IMR-90 (cell line): ENCODE data around the gene FBXW8. TPM values are rescaled to one million over a fixed set of nuclear protein-coding genes. Genes with fewer than 3 reads are reported as not detected.

Source experiments
- ATAC-seq: fragments of 200-7000 bp; cut with Tn5 transposase; 2 replicates; pipeline ENCODE4 v1.9.1; 2020; ENCODE audit warnings: low read depth, mild to moderate bottlenecking, moderate library complexity
- BruUV-seq: library from RNA; stranded (reverse); fragments of 400-500 nt; replicated peaks from 2 replicates; lab custom pipeline; 2021; lab: Mats Ljungman, UMichigan
- CTCF ChIA-PET: fragments of 300-600 bp; formaldehyde crosslinking; extraction: SDS; loops from one replicate; lab custom pipeline; 2021; ENCODE audit warnings: antibody characterized with exemption; lab: Yijun Ruan, JAX
- POLR2A ChIA-PET: fragments of 300-600 bp; sonication (Branson Sonifier 250); formaldehyde crosslinking; loops from one replicate; lab custom pipeline; 2022; ENCODE audit warnings: antibody characterized with exemption; ENCODE audit not compliant: unreplicated experiment; lab: Charles Lee
- DNase-seq: peaks from one replicate; pipeline ENCODE4 v3.0.0; 2013
- H2AFZ ChIP-seq: replicated peaks from 2 replicates; pipeline ENCODE3; 2013; ENCODE audit warnings: low read length, mild to moderate bottlenecking; ENCODE audit not compliant: poor library complexity
- H2AK5ac ChIP-seq: 2 replicates; pipeline ENCODE4 v1.6.1; 2013; ENCODE audit warnings: low read depth, low read length, inconsistent platforms
- H2AK9ac ChIP-seq: replicated peaks from 2 replicates; pipeline ENCODE3; 2013; ENCODE audit warnings: mild to moderate bottlenecking, low read depth, low read length, moderate library complexity; ENCODE audit not compliant: poor library complexity
- H2BK120ac ChIP-seq: 2 replicates; pipeline ENCODE4 v1.6.1; 2013; ENCODE audit warnings: low read depth, low read length, inconsistent platforms
- H2BK15ac ChIP-seq: 3 replicates; pipeline ENCODE4 v1.6.1; 2013; ENCODE audit warnings: low read depth, low read length, inconsistent platforms
- H2BK20ac ChIP-seq: 2 replicates; pipeline ENCODE4 v1.6.1; 2013; ENCODE audit warnings: low read depth, mild to moderate bottlenecking, inconsistent platforms, low read length, moderate library complexity
- H2BK5ac ChIP-seq: 2 replicates; pipeline ENCODE4 v1.6.1; 2013; ENCODE audit warnings: mild to moderate bottlenecking, low read depth, low read length, inconsistent platforms; ENCODE audit not compliant: poor library complexity, severe bottlenecking
- H3K14ac ChIP-seq: replicated peaks from 2 replicates; pipeline ENCODE4 v1.6.1; 2013; ENCODE audit warnings: low read depth, low read length, inconsistent platforms
- H3K18ac ChIP-seq: 2 replicates; pipeline ENCODE4 v1.6.1; 2013; ENCODE audit warnings: low read depth, low read length, control low read depth
- H3K23ac ChIP-seq: 2 replicates; pipeline ENCODE4 v1.6.1; 2013; ENCODE audit warnings: low read depth, low read length, inconsistent platforms
- H3K27ac ChIP-seq: 2 replicates; pipeline ENCODE4 v1.5.1; 2013; ENCODE audit warnings: mild to moderate bottlenecking, control low read depth, low read length; ENCODE audit not compliant: insufficient read depth
- H3K27me3 ChIP-seq: 2 replicates; pipeline ENCODE4 v1.6.1; 2013; ENCODE audit warnings: low read length; ENCODE audit not compliant: control insufficient read depth, insufficient read depth
- H3K36me3 ChIP-seq: 2 replicates; pipeline ENCODE4 v1.6.1; 2013; ENCODE audit warnings: low read length, mixed read lengths; ENCODE audit not compliant: control insufficient read depth, insufficient read depth
- H3K4ac ChIP-seq: 2 replicates; pipeline ENCODE4 v1.6.1; 2013; ENCODE audit warnings: low read depth, low read length, inconsistent platforms
- H3K4me1 ChIP-seq: 2 replicates; pipeline ENCODE4 v1.6.1; 2013; ENCODE audit warnings: low read length, mixed read lengths; ENCODE audit not compliant: control insufficient read depth, insufficient read depth
- H3K4me2 ChIP-seq: 2 replicates; pipeline ENCODE4 v1.6.1; 2013; ENCODE audit warnings: low read depth, mild to moderate bottlenecking, control low read depth, low read length, moderate library complexity
- H3K4me3 ChIP-seq: 2 replicates; pipeline ENCODE4 v1.5.1; 2013; ENCODE audit warnings: low read depth, mild to moderate bottlenecking, control low read depth, low read length, moderate library complexity; ENCODE audit not compliant: insufficient read depth
- H3K56ac ChIP-seq: 2 replicates; pipeline ENCODE4 v1.6.1; 2013; ENCODE audit warnings: low read length, inconsistent platforms; ENCODE audit not compliant: insufficient read depth; ENCODE audit errors: extremely low read depth
- H3K79me1 ChIP-seq, 2 experiments: 2 replicates each; pipeline ENCODE4 v1.6.1; 2013; ENCODE audit warnings: low read length in 2 of 2, inconsistent platforms in 1 of 2, low read depth in 1 of 2
- H3K9ac ChIP-seq: 2 replicates; pipeline ENCODE4 v1.6.1; 2013; ENCODE audit warnings: low read depth, low read length, control low read depth
- H3K9me1 ChIP-seq: 2 replicates; pipeline ENCODE4 v1.6.1; 2013; ENCODE audit warnings: low read length, inconsistent platforms; ENCODE audit not compliant: insufficient read depth
- H3K9me3 ChIP-seq: 2 replicates; pipeline ENCODE4 v1.6.1; 2013; ENCODE audit warnings: low read length; ENCODE audit not compliant: control insufficient read depth, insufficient read depth
- H4K20me1 ChIP-seq: 2 replicates; pipeline ENCODE4 v1.6.1; 2013; ENCODE audit warnings: low read length, inconsistent platforms; ENCODE audit not compliant: insufficient read depth
- H4K5ac ChIP-seq: 2 replicates; pipeline ENCODE4 v1.6.1; 2013; ENCODE audit warnings: mild to moderate bottlenecking, low read depth, low read length, control low read depth
- H4K8ac ChIP-seq, 2 experiments: 2 replicates each; pipeline ENCODE4 v1.6.1; 2013; ENCODE audit warnings: low read depth in 2 of 2, low read length in 2 of 2, control low read depth in 1 of 2, inconsistent platforms in 1 of 2
- H4K91ac ChIP-seq: 2 replicates; pipeline ENCODE4 v1.6.1; 2013; ENCODE audit warnings: low read depth, low read length, inconsistent platforms; ENCODE audit not compliant: insufficient read depth
- CEBPB ChIP-seq: IDR thresholded peaks from 2 replicates; pipeline ENCODE4 v1.6.1; 2012; ENCODE audit warnings: low read depth, low read length, improper control_type of control experiment
- MXI1 ChIP-seq: IDR thresholded peaks from 2 replicates; pipeline ENCODE4 v1.6.1; 2012; ENCODE audit warnings: low read depth, mild to moderate bottlenecking, low read length, moderate library complexity, borderline replicate concordance
- POLR2A ChIP-seq: IDR thresholded peaks from 2 replicates; pipeline ENCODE4 v1.6.1; 2012; ENCODE audit warnings: mild to moderate bottlenecking, low read depth, low read length
- RFX5 ChIP-seq: IDR thresholded peaks from 2 replicates; pipeline ENCODE4 v1.8.0; 2012; ENCODE audit warnings: low read depth, mild to moderate bottlenecking, low read length, moderate library complexity
- WGBS, 2 experiments: methylation state at CpG; one replicate each; pipeline versions ENCODE4 v1.1.5 to v1.1.7; 2013; ENCODE audit warnings: missing lambda C conversion rate in 2 of 2; ENCODE audit not compliant: insufficient read length in 1 of 2; ENCODE audit errors: extremely low coverage in 2 of 2; 5-methylcytosine and 5-hydroxymethylcytosine counted together
- dilution Hi-C: fragments of 300-500 bp; cut with HindIII; formaldehyde crosslinking; loops from one replicate; pipeline ENCODE4 v1.14.3; 2018; ENCODE audit warnings: low sequenced_read_pairs; ENCODE audit not compliant: unreplicated experiment
- in situ Hi-C: fragments of 300-500 bp; cut with MboI; formaldehyde crosslinking; loops from 3 replicates; pipeline ENCODE4 v1.14.3; 2019; ENCODE audit warnings: low sequenced_read_pairs, inconsistent platforms, mixed read lengths
- intact Hi-C: fragments of 100-400 bp; cut with micrococcal nuclease; formaldehyde crosslinking; loops from 2 replicates; pipeline ENCODE4 v1.10.0; 2022
- polyA plus RNA-seq, 3 experiments: library from polyadenylated mRNA; depleted of rRNA; stranded (reverse); fragments of >200 nt; gene quantifications; 2 replicates each; pipeline ENCODE4 v1.2.3, GENCODE V29; 2012; ENCODE audit warnings: low replicate concordance in 1 of 3
- total RNA-seq: library from RNA; depleted of rRNA; stranded (reverse); fragments of >200 nt; gene quantifications from 2 replicates; pipeline ENCODE4 v1.2.3, GENCODE V29; 2012

Gene FBXW8
- total and polyA plus RNA-seq, 2 of the 4 experiments (the other 2 are of a cell fraction) = 20.3 to 25.8 TPM

DNA sequence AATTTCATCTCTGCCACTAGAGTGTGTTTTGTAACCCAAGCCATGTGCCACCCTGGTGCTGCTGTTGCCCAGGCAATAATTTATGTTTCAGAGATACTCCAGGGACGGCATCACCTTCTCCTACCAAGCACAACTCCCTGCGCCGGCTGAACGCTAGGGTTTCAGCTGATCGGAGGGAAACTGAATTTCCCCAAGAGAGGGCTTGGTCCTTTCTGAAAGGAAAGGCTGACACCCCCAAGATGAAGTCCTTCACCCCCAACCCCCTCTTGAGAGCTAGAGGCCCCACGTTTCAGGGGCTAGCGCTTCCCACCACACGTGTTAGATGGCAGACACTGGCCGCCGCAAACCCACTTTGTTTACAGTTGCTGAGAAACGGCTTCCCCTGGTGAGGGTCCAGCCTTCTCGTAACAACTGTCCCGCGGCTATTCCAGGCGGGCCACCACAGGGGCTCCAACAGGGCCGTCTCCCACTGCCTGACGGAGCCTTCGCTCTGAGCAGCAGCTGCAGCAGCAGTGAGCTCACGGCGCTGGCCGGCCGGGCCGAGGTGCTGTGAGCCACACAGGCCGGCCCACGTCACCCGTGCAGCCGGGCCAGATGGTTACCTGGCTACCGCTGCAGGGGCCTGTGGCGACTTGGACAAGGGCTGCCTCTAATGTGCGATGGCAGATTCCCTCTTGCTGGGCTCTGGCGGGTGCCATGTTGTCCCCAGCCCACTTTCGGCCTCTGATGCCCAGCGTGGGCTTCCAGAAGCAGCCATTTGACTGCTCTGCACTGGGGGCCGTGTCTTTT, 122.0 kb downstream of the FBXW8 start:
- WGBS, 2 experiments = 10% methylated on average over 21 of the region's 34 CpGs; no CpG with 5 or more reads in 1 of the 2 experiments

More for the DNA sequence above, 122.0 kb downstream of the FBXW8 start:
- no peak overlapping the region for H3K56ac ChIP-seq
- H3K9ac ChIP-seq = no peak overlapping the region
- no TSS peak for BruUV-seq
- no peak overlapping the region; the same call in 1 of the 2 replicates for H3K23ac ChIP-seq
- no peaks in the 10 kb centered on the region for H3K79me1 ChIP-seq
- no peak overlapping the region for H3K14ac ChIP-seq
- H2BK20ac ChIP-seq = no peak overlapping the region
- H3K4me2 ChIP-seq = peak overlapping the region; percentile 34; the same call in 1 of the 2 replicates
- no peak overlapping the region for H2BK15ac ChIP-seq
- no peak overlapping the region for H4K91ac ChIP-seq
- no peaks in the 10 kb centered on the region for H3K9me3 ChIP-seq
- no peak overlapping the region for H4K8ac ChIP-seq
- intact Hi-C loops (no loop called here), dilution Hi-C loops (no loop called here), in situ Hi-C loops (loop anchor here (25.0 kb wide), 1 partner anchor 805 kb away; no protein-coding TSS in a partner anchor)
- CTCF ChIA-PET = no interaction called here
- H2BK5ac ChIP-seq = no peak overlapping the region
- no peak overlapping the region for H3K18ac ChIP-seq
- POLR2A ChIA-PET = no interaction called here
- H2AK9ac ChIP-seq = no peak overlapping the region
- H3K27me3 ChIP-seq = peaks cover 7% of the 10 kb centered on the region; the same call in 1 of the 2 replicates
- peaks cover 12% of the 10 kb centered on the region for H3K36me3 ChIP-seq
- peak overlapping the region; percentile 36 for H2AFZ ChIP-seq
- no peaks in the 10 kb centered on the region for H3K9me1 ChIP-seq
- peaks cover 2% of the 10 kb centered on the region; the same call in 1 of the 2 replicates for H3K4me1 ChIP-seq
- no peak overlapping the region for H2AK5ac ChIP-seq
- no peak overlapping the region for H3K27ac ChIP-seq
- DNase-seq (peak; percentile 35), ATAC-seq (peak; percentile 86)
- 0 out of 2 replicates have a peak, but pooled peaks have one; percentile 23 for TF ChIP-seq MXI1
- no peak for TF ChIP-seq CEBPB
- TF ChIP-seq POLR2A = no peak
- TF ChIP-seq RFX5 = no peak
- no peak overlapping the region for H2BK120ac ChIP-seq
- no peak overlapping the region for H3K4ac ChIP-seq
- H4K5ac ChIP-seq = no peak overlapping the region
- H3K4me3 ChIP-seq = no peak overlapping the region
- peaks cover 3% of the 10 kb centered on the region; the same call in 1 of the 2 replicates for H4K20me1 ChIP-seq
